Suprapubic skin (tissue), 4 donors: ENCODE data around the gene RPS6KA5. TPM values are rescaled to one million over a fixed set of nuclear protein-coding genes. Genes with fewer than 3 reads are reported as not detected.

Experiments
- DNase-seq, 2 donors: peaks; one replicate each; pipeline ENCODE4 v3.0.0-alpha.2; 2019; ENCODE audit warnings: low spot score in 2 of 2
- H3K27ac ChIP-seq: fragments of 200-600 bp; sonication (generic); one replicate; pipeline ENCODE4 v1.5.1; 2019
- H3K27me3 ChIP-seq: fragments of 200-600 bp; sonication (generic); one replicate; pipeline ENCODE4 v1.5.1; 2019
- H3K36me3 ChIP-seq: fragments of 200-600 bp; sonication (generic); one replicate; pipeline ENCODE4 v1.5.1; 2019
- H3K4me1 ChIP-seq: fragments of 200-600 bp; sonication (generic); one replicate; pipeline ENCODE4 v1.5.1; 2019
- H3K4me3 ChIP-seq: fragments of 200-600 bp; sonication (generic); one replicate; pipeline ENCODE4 v1.5.1; 2019; ENCODE audit warnings: mild to moderate bottlenecking
- H3K9me3 ChIP-seq: fragments of 200-600 bp; sonication (generic); one replicate; pipeline ENCODE4 v1.5.1; 2019
- EP300 ChIP-seq: sonication (generic); formaldehyde crosslinking; IDR thresholded peaks from one replicate; pipeline ENCODE4 v1.6.1; 2017; ENCODE audit warnings: antibody characterized with exemption
- POLR2A ChIP-seq, 2 donors: fragments of 450-650 bp; IDR thresholded peaks; one replicate each; pipeline ENCODE4 v1.6.1; 2017; ENCODE audit warnings: antibody characterized with exemption in 2 of 2, mild to moderate bottlenecking in 2 of 2, moderate library complexity in 2 of 2
- POLR2AphosphoS5 ChIP-seq, 3 donors: sonication (generic); formaldehyde crosslinking; IDR thresholded peaks; one replicate each; pipeline ENCODE4 v1.6.1; 2017; ENCODE audit warnings: antibody characterized with exemption in 3 of 3
- WGBS: methylation state at CpG from one replicate; pipeline ENCODE4 v1.1.5; 2018; 5-methylcytosine and 5-hydroxymethylcytosine counted together
- total RNA-seq, 4 donors: library from RNA; depleted of rRNA; stranded (reverse); fragments of >200 nt; gene quantifications; one replicate each; pipeline ENCODE4 v1.1.0, GENCODE V29; 2016
- TF ChIP-seq, protein P1 (sequence below), 2 donors: fragments of 200-600 bp in 1 of 2; fragments of 450-650 bp in 1 of 2; sonication (generic) in 1 of 2; IDR thresholded peaks; one replicate each; pipeline ENCODE4 v1.5.1; 2016 to 2019; ENCODE audit warnings: antibody characterized with exemption in 2 of 2, mild to moderate bottlenecking in 1 of 2, moderate library complexity in 1 of 2

RPS6KA5 gene
- total RNA-seq, 4 donors from 2014 or later, result 6.4 to 14.2 (median 11.2) TPM

DNA sequence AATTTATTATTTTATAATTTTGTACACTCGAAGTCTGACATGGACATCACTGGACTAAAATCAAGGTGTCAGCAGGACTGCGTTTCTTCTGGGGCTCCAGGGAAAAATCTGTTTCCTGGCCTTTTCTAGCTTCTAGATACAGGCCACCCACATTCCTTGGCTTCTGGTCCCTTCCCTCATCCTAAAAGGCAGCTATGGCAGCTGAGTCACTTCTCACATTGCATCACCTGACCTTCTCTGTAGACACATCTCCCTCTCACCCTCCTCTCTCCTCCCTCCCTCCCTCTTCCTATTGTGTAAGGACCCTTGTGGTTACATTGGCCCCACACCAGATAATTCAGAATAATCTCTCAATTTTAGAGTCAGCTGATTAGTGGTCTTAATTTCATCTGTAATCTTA, 92.4 kb downstream of the RPS6KA5 start:
- Histone ChIP-seq H3K27me3 (no peaks in the 10 kb centered on the region), H3K36me3 (no peaks in the 10 kb centered on the region), H3K27ac (no peak overlapping the region), H3K4me1 (no peaks in the 10 kb centered on the region), H3K9me3 (no peaks in the 10 kb centered on the region), H3K4me3 (no peak overlapping the region)
- TF ChIP-seq, protein P1, sequence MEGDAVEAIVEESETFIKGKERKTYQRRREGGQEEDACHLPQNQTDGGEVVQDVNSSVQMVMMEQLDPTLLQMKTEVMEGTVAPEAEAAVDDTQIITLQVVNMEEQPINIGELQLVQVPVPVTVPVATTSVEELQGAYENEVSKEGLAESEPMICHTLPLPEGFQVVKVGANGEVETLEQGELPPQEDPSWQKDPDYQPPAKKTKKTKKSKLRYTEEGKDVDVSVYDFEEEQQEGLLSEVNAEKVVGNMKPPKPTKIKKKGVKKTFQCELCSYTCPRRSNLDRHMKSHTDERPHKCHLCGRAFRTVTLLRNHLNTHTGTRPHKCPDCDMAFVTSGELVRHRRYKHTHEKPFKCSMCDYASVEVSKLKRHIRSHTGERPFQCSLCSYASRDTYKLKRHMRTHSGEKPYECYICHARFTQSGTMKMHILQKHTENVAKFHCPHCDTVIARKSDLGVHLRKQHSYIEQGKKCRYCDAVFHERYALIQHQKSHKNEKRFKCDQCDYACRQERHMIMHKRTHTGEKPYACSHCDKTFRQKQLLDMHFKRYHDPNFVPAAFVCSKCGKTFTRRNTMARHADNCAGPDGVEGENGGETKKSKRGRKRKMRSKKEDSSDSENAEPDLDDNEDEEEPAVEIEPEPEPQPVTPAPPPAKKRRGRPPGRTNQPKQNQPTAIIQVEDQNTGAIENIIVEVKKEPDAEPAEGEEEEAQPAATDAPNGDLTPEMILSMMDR (IDR thresholded peaks at IDR 0.05), result no peak
- TF ChIP-seq POLR2AphosphoS5 (IDR thresholded peaks at IDR 0.05) (no peak), EP300 (no peak), POLR2A (IDR thresholded peaks at IDR 0.05) (no peak)
- no peak for DNase-seq
- WGBS, result 86% methylated on average over 2 of the region's 2 CpGs

GRCh38 chr14:90966493-90966892, 93.9 kb downstream of the RPS6KA5 start:
- DNase-seq, result no peak
- H3K27me3 ChIP-seq, result no peaks in the 10 kb centered on the region
- 91% methylated on average over 3 of the region's 3 CpGs for WGBS
- no peak overlapping the region for H3K27ac ChIP-seq
- H3K36me3 ChIP-seq, result no peaks in the 10 kb centered on the region
- no peak overlapping the region for H3K4me3 ChIP-seq
- H3K9me3 ChIP-seq, result no peaks in the 10 kb centered on the region
- H3K4me1 ChIP-seq, result no peaks in the 10 kb centered on the region
- TF ChIP-seq POLR2A (IDR thresholded peaks at IDR 0.05) (no peak), POLR2AphosphoS5 (IDR thresholded peaks at IDR 0.05) (no peak), EP300 (no peak)
- TF ChIP-seq, protein P1 (IDR thresholded peaks at IDR 0.05), result no peak

DNA sequence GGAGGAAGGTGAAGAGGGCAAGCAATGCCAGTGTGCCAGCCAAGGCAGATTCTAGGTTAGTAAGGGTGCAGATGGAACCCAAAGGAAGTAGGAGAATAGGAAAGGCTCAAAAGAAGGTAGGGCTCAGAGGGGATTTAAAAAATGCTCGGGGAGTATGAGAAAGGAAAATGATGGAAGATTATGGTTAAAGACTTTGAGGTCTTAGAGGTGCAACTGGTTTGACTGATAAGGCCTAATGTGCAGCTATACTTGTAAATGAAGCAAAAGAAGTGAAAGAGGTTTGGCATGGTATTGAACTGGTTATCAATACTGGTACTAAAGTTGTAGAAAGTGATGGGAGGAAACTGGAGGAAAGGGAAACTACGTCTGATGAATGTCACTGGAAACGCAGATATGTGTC, 94.7 kb downstream of the RPS6KA5 start:
- H3K36me3 ChIP-seq, result no peaks in the 10 kb centered on the region
- WGBS, result 92% methylated on average over 3 of the region's 3 CpGs
- H3K27ac ChIP-seq, result no peak overlapping the region
- H3K27me3 ChIP-seq, result no peaks in the 10 kb centered on the region
- no peaks in the 10 kb centered on the region for H3K9me3 ChIP-seq
- DNase-seq, result no peak
- no peaks in the 10 kb centered on the region for H3K4me1 ChIP-seq
- no peak overlapping the region for H3K4me3 ChIP-seq
- TF ChIP-seq POLR2A (IDR thresholded peaks at IDR 0.05), result no peak
- TF ChIP-seq, protein P1 (IDR thresholded peaks at IDR 0.05), result no peak
- no peak for TF ChIP-seq POLR2AphosphoS5 (IDR thresholded peaks at IDR 0.05)

DNA sequence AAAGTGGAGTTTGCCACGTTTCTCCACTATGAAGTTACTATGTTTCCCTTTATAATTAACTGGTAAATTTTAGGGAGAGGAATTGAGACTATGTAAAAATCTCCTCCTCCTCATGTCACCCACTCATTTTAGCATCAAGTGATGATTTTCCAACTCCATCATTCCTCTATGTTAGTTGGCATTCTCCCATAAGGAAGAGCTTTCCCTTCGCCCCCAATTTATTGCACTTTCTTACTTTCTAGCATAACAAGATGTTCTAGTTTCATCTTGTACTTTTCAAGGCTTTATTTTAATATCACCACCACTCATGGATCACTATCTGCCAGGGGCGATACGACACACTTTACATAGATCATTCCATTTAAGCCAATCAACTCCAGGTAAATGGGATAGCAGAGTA, 97.1 kb downstream of the RPS6KA5 start:
- H3K27me3 ChIP-seq, result no peaks in the 10 kb centered on the region
- H3K27ac ChIP-seq, result no peak overlapping the region
- no peak overlapping the region for H3K4me3 ChIP-seq
- no peak for DNase-seq
- H3K4me1 ChIP-seq, result no peaks in the 10 kb centered on the region
- 94% methylated on average over 4 of the region's 4 CpGs for WGBS
- no peaks in the 10 kb centered on the region for H3K36me3 ChIP-seq
- no peaks in the 10 kb centered on the region for H3K9me3 ChIP-seq
- no peak for TF ChIP-seq POLR2AphosphoS5 (IDR thresholded peaks at IDR 0.05)
- TF ChIP-seq POLR2A (IDR thresholded peaks at IDR 0.05), result no peak
- no peak for TF ChIP-seq EP300
- TF ChIP-seq, protein P1 (IDR thresholded peaks at IDR 0.05), result no peak

DNA sequence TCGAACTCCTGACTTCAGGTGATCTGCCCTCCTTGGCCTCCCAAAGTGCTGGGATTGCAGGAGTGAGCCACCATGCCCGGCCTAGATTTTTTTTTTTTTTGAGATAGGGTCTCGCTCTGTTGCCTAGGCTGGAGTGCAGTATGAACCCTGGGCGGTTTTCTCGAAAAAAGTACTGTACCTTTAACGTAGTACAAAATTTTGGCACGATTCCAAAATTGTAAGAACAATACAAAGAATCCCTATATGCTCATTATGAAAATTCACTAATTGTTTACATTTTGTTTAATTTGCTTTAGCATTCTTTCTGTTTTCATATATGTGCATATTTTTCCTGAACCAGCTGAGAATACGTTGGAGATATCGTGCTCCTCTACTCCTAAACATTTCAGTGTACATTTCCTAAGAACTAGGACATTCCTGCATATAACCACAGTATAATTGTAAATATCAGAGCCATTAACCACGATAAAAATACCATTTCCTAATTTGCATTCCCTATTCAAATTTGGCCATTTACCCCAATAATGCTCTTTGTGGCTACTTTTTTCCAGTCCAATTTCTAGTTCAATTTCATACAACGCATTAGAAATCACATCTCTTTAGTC, 97.8 kb downstream of the RPS6KA5 start:
- Histone ChIP-seq H3K36me3 (peaks cover under 1% of the 10 kb centered on the region), H3K27me3 (no peaks in the 10 kb centered on the region), H3K4me3 (no peak overlapping the region), H3K9me3 (no peaks in the 10 kb centered on the region), H3K4me1 (no peaks in the 10 kb centered on the region), H3K27ac (no peak overlapping the region)
- no peak for TF ChIP-seq POLR2AphosphoS5 (IDR thresholded peaks at IDR 0.05)
- TF ChIP-seq, protein P1 (IDR thresholded peaks at IDR 0.05), result no peak
- TF ChIP-seq POLR2A (IDR thresholded peaks at IDR 0.05), result no peak
- TF ChIP-seq EP300, result no peak
- DNase-seq, result no peak
- 83% methylated on average over 11 of the region's 11 CpGs for WGBS
